Naive thymus-derived CD4-positive, alpha-beta T cell (primary cell): Measurements from ENCODE around the gene SPDYE2B. TPM values are rescaled to one million over a fixed set of nuclear protein-coding genes. Genes with fewer than 3 reads are reported as not detected.
A peak's percentile ranks its signal among the peaks of the same experiment; 100 is the strongest.
"Not testable (repeated sequence)": the region's sequence is repeated elsewhere in the genome, so short reads cannot be mapped to it uniquely, and the experiment has no call there.

Experiments
- ATAC-seq: fragments of 150-1000 bp; cut with Tn5 transposase; 2 replicates; pipeline ENCODE4 v1.10.0; 2021; ENCODE audit warnings: mild to moderate bottlenecking, moderate library complexity
- CTCF ChIA-PET: fragments of 350-600 bp; sonication (Branson Sonifier 250); formaldehyde crosslinking; loops from one replicate; lab custom pipeline; 2021; ENCODE audit warnings: antibody characterized with exemption; lab: Charles Lee
- POLR2A ChIA-PET: fragments of 350-600 bp; sonication (Branson Sonifier 250); formaldehyde crosslinking; loops from one replicate; lab custom pipeline; 2021; ENCODE audit warnings: antibody characterized with exemption, inconsistent platforms; lab: Charles Lee
- DNase-seq, 9 donors: peaks; one replicate each; pipeline versions ENCODE4 v3.0.0 to v3.0.0-alpha.2; 2020 to 2022; ENCODE audit warnings: mixed read lengths in 1 of 9
- H3K27ac ChIP-seq: one replicate; pipeline ENCODE4 v1.7.0; 2013; ENCODE audit warnings: mild to moderate bottlenecking, low read depth, low read length, moderate library complexity
- H3K27me3 ChIP-seq, 2 donors: one replicate each; pipeline ENCODE4 v1.7.0; 2013; ENCODE audit warnings: low read length in 2 of 2, mild to moderate bottlenecking in 2 of 2, moderate library complexity in 2 of 2; ENCODE audit not compliant: control insufficient read depth in 2 of 2, insufficient read depth in 2 of 2
- H3K36me3 ChIP-seq, 3 experiments: 1 replicate in 2 of 3; 2 replicates in 1 of 3; pipeline ENCODE4 v1.7.0; 2013; ENCODE audit warnings: low read length in 3 of 3, mild to moderate bottlenecking in 3 of 3, moderate library complexity in 1 of 3; ENCODE audit not compliant: insufficient read depth in 3 of 3, control insufficient read depth in 2 of 3
- H3K4me1 ChIP-seq, 2 donors: one replicate each; pipeline ENCODE4 v1.7.0; 2013; ENCODE audit warnings: low read length in 2 of 2, mild to moderate bottlenecking in 2 of 2, moderate library complexity in 1 of 2; ENCODE audit not compliant: control insufficient read depth in 2 of 2, insufficient read depth in 2 of 2
- H3K4me3 ChIP-seq: 2 replicates; pipeline ENCODE4 v1.7.0; 2013; ENCODE audit warnings: mild to moderate bottlenecking, low read length
- H3K9me3 ChIP-seq, 3 experiments: 1 replicate in 2 of 3; 2 replicates in 1 of 3; pipeline ENCODE4 v1.7.0; 2013; ENCODE audit warnings: low read length in 3 of 3; ENCODE audit not compliant: control insufficient read depth in 2 of 3
- H3K27ac Mint-ChIP-seq, 9 donors: one replicate each; pipeline ENCODE4 v1.8.0; 2020 to 2022; ENCODE audit warnings: mixed read lengths in 9 of 9, mild to moderate bottlenecking in 8 of 9, moderate library complexity in 5 of 9, inconsistent platforms in 2 of 9
- H3K27me3 Mint-ChIP-seq, 5 donors: one replicate each; pipeline ENCODE4 v1.8.0; 2021 to 2022; ENCODE audit warnings: mixed read lengths in 5 of 5, mild to moderate bottlenecking in 1 of 5
- H3K36me3 Mint-ChIP-seq, 5 donors: one replicate each; pipeline ENCODE4 v1.8.0; 2020 to 2022; ENCODE audit warnings: mixed read lengths in 5 of 5, mild to moderate bottlenecking in 3 of 5, inconsistent platforms in 1 of 5
- H3K4me1 Mint-ChIP-seq, 7 donors: one replicate each; pipeline ENCODE4 v1.8.0; 2020 to 2022; ENCODE audit warnings: mixed read lengths in 7 of 7, mild to moderate bottlenecking in 3 of 7, inconsistent platforms in 1 of 7
- H3K4me3 Mint-ChIP-seq, 10 donors: one replicate each; pipeline ENCODE4 v1.8.0; 2020 to 2022; ENCODE audit warnings: mild to moderate bottlenecking in 10 of 10, mixed read lengths in 10 of 10, moderate library complexity in 6 of 10, inconsistent platforms in 2 of 10
- H3K9me3 Mint-ChIP-seq, 11 donors: one replicate each; pipeline ENCODE4 v1.8.0; 2020 to 2022; ENCODE audit warnings: mixed read lengths in 11 of 11, mild to moderate bottlenecking in 4 of 11, inconsistent platforms in 1 of 11, moderate library complexity in 1 of 11
- intact Hi-C, 2 donors: fragments of 100-400 bp; cut with micrococcal nuclease; formaldehyde crosslinking; loops; one replicate each; pipeline ENCODE4 v1.15.1; 2023
- polyA plus RNA-seq, 2 donors: library from polyadenylated mRNA; unstranded; fragments of 300-500 nt; fragmentation: Illumina TruSeq; gene quantifications; one replicate each; pipeline ENCODE4 v1.2.3, GENCODE V29; 2021
- total RNA-seq, 6 experiments: library from RNA in 5 of 6; stranded (reverse) in 5 of 6; gene quantifications; 1 replicate in 5 of 6; 2 replicates in 1 of 6; pipeline ENCODE4 v1.2.3 and lab custom pipeline; 2021 to 2026

SPDYE2B gene
- total and polyA plus RNA-seq, 7 experiments from 2014 or later: not detected

GRCh38 chr7:102671166-102671955 lies 21.2 kb downstream of the SPDYE2B start, which contains the start of gene POLR2J2:
Gene POLR2J2, minus strand, starts transcription at chr7:102671663. Its CDS starts 62 bp downstream, at chr7:102671601.
- ATAC-seq: peak; percentile 92
- H3K36me3 Mint-ChIP-seq: not testable (repeated sequence)
- H3K27ac ChIP-seq: peak within 1 kb of the TSS; percentile 67

GRCh38 chr7:102671956-102672307 lies 21.8 kb downstream of the SPDYE2B start:
- H3K36me3 ChIP-seq, H3K36me3 Mint-ChIP-seq, H3K4me1 ChIP-seq, H3K4me3 ChIP-seq, H3K27ac ChIP-seq, H3K4me3 Mint-ChIP-seq, H3K9me3 Mint-ChIP-seq, DNase-seq, H3K27me3 ChIP-seq, H3K27ac Mint-ChIP-seq, H3K9me3 ChIP-seq, intact Hi-C loops, CTCF ChIA-PET, H3K4me1 Mint-ChIP-seq, H3K27me3 Mint-ChIP-seq, POLR2A ChIA-PET: not testable (repeated sequence)
- ATAC-seq: peak; percentile 4

More at GRCh38 chr7:102671166-102671955, 21.2 kb downstream of the SPDYE2B start, which contains the start of gene POLR2J2:
- POLR2A ChIA-PET, H3K4me1 ChIP-seq, intact Hi-C loops, CTCF ChIA-PET, H3K4me1 Mint-ChIP-seq, H3K9me3 Mint-ChIP-seq, H3K27me3 ChIP-seq, H3K4me3 ChIP-seq, H3K9me3 ChIP-seq, H3K36me3 ChIP-seq, H3K27me3 Mint-ChIP-seq: not testable (repeated sequence)
- peak within 1 kb of the TSS in 5 of 10 donors; percentile 47 to 81 (median 70) for H3K4me3 Mint-ChIP-seq
- peak in 7 of 9 donors; percentile 33 to 89 (median 77) for DNase-seq
- H3K27ac Mint-ChIP-seq: peak within 1 kb of the TSS in 2 of 9 donors; percentile 82 to 85

- H3K27me3 ChIP-seq, POLR2A ChIA-PET, H3K27ac Mint-ChIP-seq, DNase-seq, CTCF ChIA-PET, H3K4me3 Mint-ChIP-seq, H3K27me3 Mint-ChIP-seq, ATAC-seq, H3K36me3 ChIP-seq, H3K4me3 ChIP-seq, H3K9me3 ChIP-seq, H3K4me1 Mint-ChIP-seq, H3K27ac ChIP-seq, H3K9me3 Mint-ChIP-seq, H3K36me3 Mint-ChIP-seq, H3K4me1 ChIP-seq, intact Hi-C loops: not testable (repeated sequence)
Measured at GRCh38 chr7:102673447-102674067, 23.4 kb downstream of the SPDYE2B start.

- H3K4me3 Mint-ChIP-seq, H3K27me3 ChIP-seq, ATAC-seq, intact Hi-C loops, H3K9me3 Mint-ChIP-seq, POLR2A ChIA-PET, H3K4me1 Mint-ChIP-seq, H3K27ac ChIP-seq, H3K36me3 Mint-ChIP-seq, H3K9me3 ChIP-seq, H3K27ac Mint-ChIP-seq, H3K4me3 ChIP-seq, H3K36me3 ChIP-seq, H3K27me3 Mint-ChIP-seq, CTCF ChIA-PET, H3K4me1 ChIP-seq: not testable (repeated sequence)
- DNase-seq: peak in 1 of 9 donors; percentile 33
Measured at GRCh38 chr7:102675545-102675944, 25.4 kb downstream of the SPDYE2B start.

GRCh38 chr7:102680780-102681179 lies 30.7 kb downstream of the SPDYE2B start:
- H3K36me3 Mint-ChIP-seq, CTCF ChIA-PET, DNase-seq, H3K27ac ChIP-seq, H3K4me3 Mint-ChIP-seq, H3K27me3 ChIP-seq, intact Hi-C loops, H3K4me3 ChIP-seq, H3K4me1 ChIP-seq, H3K27ac Mint-ChIP-seq, H3K9me3 ChIP-seq, H3K27me3 Mint-ChIP-seq, H3K4me1 Mint-ChIP-seq, POLR2A ChIA-PET, H3K36me3 ChIP-seq, H3K9me3 Mint-ChIP-seq: not testable (repeated sequence)
- peak; percentile 8 for ATAC-seq

- H3K36me3 ChIP-seq, CTCF ChIA-PET, H3K4me1 Mint-ChIP-seq, H3K9me3 ChIP-seq, intact Hi-C loops, H3K27me3 Mint-ChIP-seq, H3K4me3 Mint-ChIP-seq, H3K27me3 ChIP-seq, H3K4me3 ChIP-seq, POLR2A ChIA-PET, H3K27ac Mint-ChIP-seq, H3K36me3 Mint-ChIP-seq, DNase-seq, H3K4me1 ChIP-seq, H3K27ac ChIP-seq, H3K9me3 Mint-ChIP-seq: not testable (repeated sequence)
- ATAC-seq: peak; percentile 12
Measured at GRCh38 chr7:102682560-102682959, 32.4 kb downstream of the SPDYE2B start.
